ENCODE data around the gene HEPACAM.
A peak's percentile ranks its signal among the peaks of the same experiment; 100 is the strongest.

The HEPACAM gene

GRCh38 chr11:124955035-124955434 is 19.2 kb upstream of the HEPACAM start:
- Histone ChIP-seq H3F3A (ENCODE audit: control insufficient read depth, insufficient read depth) (no peaks in the 10 kb centered on the region), H3K79me2 (ENCODE audit: control insufficient read depth, low read length) (no peaks in the 10 kb centered on the region), H3K4me2 (ENCODE audit: low read length) (peak overlapping the region; percentile 96), H3K4me1 (ENCODE audit: control insufficient read depth, low read length) (peaks cover 21% of the 10 kb centered on the region), H3K27ac (ENCODE audit: low read depth, low read length) (no peak overlapping the region), H3K9me2 (replicated peaks; ENCODE audit: control insufficient read depth, low read length) (no peaks in the 10 kb centered on the region), H4K20me1 (ENCODE audit: control insufficient read depth, insufficient read depth, low read depth, low read length) (no peaks in the 10 kb centered on the region), H3K9me3 (ENCODE audit: control insufficient read depth, insufficient read depth, low read length) (0 out of 2 replicates have a peak, but pooled peaks cover 4% of the 10 kb centered on the region), H3K36me3 (ENCODE audit: control insufficient read depth, low read length) (no peaks in the 10 kb centered on the region), H3K27me3 (ENCODE audit: control insufficient read depth, low read length) (no peaks in the 10 kb centered on the region), H3K4me3 (ENCODE audit: low read length) (peak overlapping the region; percentile 90)
- no peak for TF ChIP-seq EZH2phosphoT487 (IDR thresholded peaks at IDR 0.05; ENCODE audit: borderline replicate concordance, low read length)
- TF ChIP-seq CTCF (IDR thresholded peaks at IDR 0.05; ENCODE audit: low read depth, low read length, poor library complexity, severe bottlenecking) = no peak

GRCh38 chr11:124954590-124954955 is 18.7 kb upstream of the HEPACAM start:
- Histone ChIP-seq H3K9me2 (replicated peaks; ENCODE audit: control insufficient read depth, low read length) (no peaks in the 10 kb centered on the region), H3K4me2 (ENCODE audit: low read length) (peak overlapping the region; percentile 96), H3K79me2 (ENCODE audit: control insufficient read depth, low read length) (no peaks in the 10 kb centered on the region), H4K20me1 (ENCODE audit: control insufficient read depth, insufficient read depth, low read depth, low read length) (no peaks in the 10 kb centered on the region), H3K27me3 (ENCODE audit: control insufficient read depth, low read length) (no peaks in the 10 kb centered on the region), H3K36me3 (ENCODE audit: control insufficient read depth, low read length) (no peaks in the 10 kb centered on the region), H3K27ac (ENCODE audit: low read depth, low read length) (peak overlapping the region; percentile 38; the same call in 1 of the 2 replicates), H3F3A (ENCODE audit: control insufficient read depth, insufficient read depth) (no peaks in the 10 kb centered on the region), H3K4me1 (ENCODE audit: control insufficient read depth, low read length) (peaks cover 21% of the 10 kb centered on the region), H3K4me3 (ENCODE audit: low read length) (peak overlapping the region; percentile 90), H3K9me3 (ENCODE audit: control insufficient read depth, insufficient read depth, low read length) (0 out of 2 replicates have a peak, but pooled peaks cover 4% of the 10 kb centered on the region)
- TF ChIP-seq CTCF (IDR thresholded peaks at IDR 0.05; ENCODE audit: low read depth, low read length, poor library complexity, severe bottlenecking) (no peak), EZH2phosphoT487 (IDR thresholded peaks at IDR 0.05; ENCODE audit: borderline replicate concordance, low read length) (no peak)

- H3K9me3 ChIP-seq (ENCODE audit: control insufficient read depth, insufficient read depth, low read length) = 0 out of 2 replicates have a peak, but pooled peaks cover 4% of the 10 kb centered on the region
- peak within 1 kb of the TSS; percentile 90 for H3K4me3 ChIP-seq (ENCODE audit: low read length)
- H3K27me3 ChIP-seq (ENCODE audit: control insufficient read depth, low read length) = no peaks in the 10 kb centered on the region
- H3K36me3 ChIP-seq (ENCODE audit: control insufficient read depth, low read length) = no peaks in the 10 kb centered on the region
- H3K79me2 ChIP-seq (ENCODE audit: control insufficient read depth, low read length) = no peaks in the 10 kb centered on the region
- H3K9me2 ChIP-seq (replicated peaks; ENCODE audit: control insufficient read depth, low read length) = no peaks in the 10 kb centered on the region
- peaks cover 21% of the 10 kb centered on the region for H3K4me1 ChIP-seq (ENCODE audit: control insufficient read depth, low read length)
- H3K4me2 ChIP-seq (ENCODE audit: low read length) = peak within 1 kb of the TSS; percentile 96
- H4K20me1 ChIP-seq (ENCODE audit: control insufficient read depth, insufficient read depth, low read depth, low read length) = no peaks in the 10 kb centered on the region
- H3F3A ChIP-seq (ENCODE audit: control insufficient read depth, insufficient read depth) = no peaks in the 10 kb centered on the region
- TF ChIP-seq CTCF (IDR thresholded peaks at IDR 0.05; ENCODE audit: low read depth, low read length, poor library complexity, severe bottlenecking) = no peak
- TF ChIP-seq EZH2phosphoT487 (IDR thresholded peaks at IDR 0.05; ENCODE audit: borderline replicate concordance, low read length) = no peak
- peak within 1 kb of the TSS; percentile 38; the same call in 1 of the 2 replicates for H3K27ac ChIP-seq (ENCODE audit: low read depth, low read length)
Measured at GRCh38 chr11:124953753-124954589, 18.1 kb upstream of the HEPACAM start, which contains the start of gene CCDC15. CCDC15 (plus strand) TSS chr11:124954202; CDS start chr11:124954733, 531 bp downstream.
